GM23338 (cell line): ENCODE results near the gene AGAP3.

Experiments
- CREB1 ChIP-seq: fragments of 250-450 bp; sonication (Bioruptor Pico); IDR thresholded peaks from 2 replicates; pipeline ENCODE4 v1.5.0; 2020; ENCODE audit warnings: low read depth, mild to moderate bottlenecking, moderate library complexity
- ETS1 ChIP-seq: IDR thresholded peaks from 2 replicates; pipeline ENCODE4 v1.6.1; 2016; ENCODE audit warnings: antibody characterized with exemption
- EZH2 ChIP-seq: fragments of 200-600 bp; sonication (generic); IDR thresholded peaks from one replicate; pipeline ENCODE4 v1.8.0; 2017; ENCODE audit warnings: antibody characterized with exemption, mild to moderate bottlenecking, low read depth; ENCODE audit not compliant: unreplicated experiment
- EZH2phosphoT487 ChIP-seq: fragments of 200-600 bp; sonication (generic); IDR thresholded peaks from one replicate; pipeline ENCODE4 v1.8.1; 2018; ENCODE audit warnings: antibody characterized with exemption; ENCODE audit not compliant: unreplicated experiment
- JUNB ChIP-seq: IDR thresholded peaks from one replicate; pipeline ENCODE4 v1.6.1; 2016; ENCODE audit warnings: antibody characterized with exemption; ENCODE audit not compliant: unreplicated experiment
- NANOG ChIP-seq: IDR thresholded peaks from 2 replicates; pipeline ENCODE4 v1.6.1; 2016; ENCODE audit warnings: antibody characterized with exemption, borderline replicate concordance
- POLR2AphosphoS5 ChIP-seq: IDR thresholded peaks from 2 replicates; pipeline ENCODE4 v1.6.1; 2016; ENCODE audit warnings: antibody characterized with exemption, low read depth
- STAT1 ChIP-seq: IDR thresholded peaks from one replicate; pipeline ENCODE4 v1.6.1; 2016; ENCODE audit warnings: antibody characterized with exemption; ENCODE audit not compliant: unreplicated experiment
- ZNF114 ChIP-seq: fragments of 250-450 bp; sonication (Bioruptor Pico); IDR thresholded peaks from 2 replicates; pipeline ENCODE4 v1.5.0; 2020; ENCODE audit warnings: mild to moderate bottlenecking, moderate library complexity
- ZNF331 ChIP-seq: fragments of 250-450 bp; sonication (Bioruptor Pico); IDR thresholded peaks from 2 replicates; pipeline ENCODE4 v1.5.0; 2020; ENCODE audit warnings: low read depth, mild to moderate bottlenecking, moderate library complexity
- TF ChIP-seq, protein P1 (sequence below), 2 experiments: fragments of 200-600 bp in 1 of 2; sonication (generic) in 1 of 2; conservative IDR thresholded peaks; 2 replicates each; pipeline versions ENCODE4 v1.5.1 to v1.6.1; 2016 to 2017; ENCODE audit warnings: antibody characterized with exemption in 2 of 2, low read depth in 2 of 2, mild to moderate bottlenecking in 2 of 2, moderate library complexity in 1 of 2
- TF ChIP-seq, protein P2 (sequence below): IDR thresholded peaks from one replicate; pipeline ENCODE4 v1.6.1; 2018; ENCODE audit warnings: antibody characterized with exemption; ENCODE audit not compliant: unreplicated experiment

DNA sequence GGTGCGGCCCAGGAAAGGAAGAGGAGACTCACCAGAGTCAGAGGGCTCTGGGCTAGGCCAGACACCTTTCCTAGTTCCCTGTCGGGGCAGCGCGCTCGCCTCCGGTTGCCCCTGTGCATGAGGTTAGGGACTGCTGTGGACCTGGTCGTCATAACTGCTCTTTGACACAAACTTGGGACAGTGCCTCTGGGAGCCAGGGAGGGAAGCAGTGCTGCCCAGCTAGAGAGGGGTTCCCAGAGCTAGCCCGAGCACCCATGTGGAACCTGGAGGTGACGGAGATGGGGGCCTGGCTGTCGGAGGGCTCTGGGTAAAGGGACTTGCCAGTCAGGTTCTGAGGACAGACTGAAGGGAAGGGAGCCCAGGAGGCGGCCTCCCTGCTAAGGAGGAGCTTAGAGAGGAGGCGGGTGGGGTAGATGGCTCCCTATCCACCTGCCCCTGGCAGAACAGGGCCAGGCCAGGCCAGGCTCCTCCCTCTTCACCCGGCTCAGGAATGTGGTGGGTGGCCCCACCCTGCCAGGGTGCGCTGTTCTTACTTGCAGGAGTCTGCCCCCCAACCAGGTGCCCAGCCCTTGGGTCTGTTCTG, 29.7 kb downstream of the AGAP3 start:
- TF ChIP-seq, protein P1, sequence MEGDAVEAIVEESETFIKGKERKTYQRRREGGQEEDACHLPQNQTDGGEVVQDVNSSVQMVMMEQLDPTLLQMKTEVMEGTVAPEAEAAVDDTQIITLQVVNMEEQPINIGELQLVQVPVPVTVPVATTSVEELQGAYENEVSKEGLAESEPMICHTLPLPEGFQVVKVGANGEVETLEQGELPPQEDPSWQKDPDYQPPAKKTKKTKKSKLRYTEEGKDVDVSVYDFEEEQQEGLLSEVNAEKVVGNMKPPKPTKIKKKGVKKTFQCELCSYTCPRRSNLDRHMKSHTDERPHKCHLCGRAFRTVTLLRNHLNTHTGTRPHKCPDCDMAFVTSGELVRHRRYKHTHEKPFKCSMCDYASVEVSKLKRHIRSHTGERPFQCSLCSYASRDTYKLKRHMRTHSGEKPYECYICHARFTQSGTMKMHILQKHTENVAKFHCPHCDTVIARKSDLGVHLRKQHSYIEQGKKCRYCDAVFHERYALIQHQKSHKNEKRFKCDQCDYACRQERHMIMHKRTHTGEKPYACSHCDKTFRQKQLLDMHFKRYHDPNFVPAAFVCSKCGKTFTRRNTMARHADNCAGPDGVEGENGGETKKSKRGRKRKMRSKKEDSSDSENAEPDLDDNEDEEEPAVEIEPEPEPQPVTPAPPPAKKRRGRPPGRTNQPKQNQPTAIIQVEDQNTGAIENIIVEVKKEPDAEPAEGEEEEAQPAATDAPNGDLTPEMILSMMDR (conservative IDR thresholded peaks at IDR 0.05; ENCODE audit: low read depth in 2 of 2): no peak
- TF ChIP-seq EZH2: no peak
- TF ChIP-seq POLR2AphosphoS5: no peak
- TF ChIP-seq CREB1 (CRISPR knock-in tag): no peak
- TF ChIP-seq, protein P2, sequence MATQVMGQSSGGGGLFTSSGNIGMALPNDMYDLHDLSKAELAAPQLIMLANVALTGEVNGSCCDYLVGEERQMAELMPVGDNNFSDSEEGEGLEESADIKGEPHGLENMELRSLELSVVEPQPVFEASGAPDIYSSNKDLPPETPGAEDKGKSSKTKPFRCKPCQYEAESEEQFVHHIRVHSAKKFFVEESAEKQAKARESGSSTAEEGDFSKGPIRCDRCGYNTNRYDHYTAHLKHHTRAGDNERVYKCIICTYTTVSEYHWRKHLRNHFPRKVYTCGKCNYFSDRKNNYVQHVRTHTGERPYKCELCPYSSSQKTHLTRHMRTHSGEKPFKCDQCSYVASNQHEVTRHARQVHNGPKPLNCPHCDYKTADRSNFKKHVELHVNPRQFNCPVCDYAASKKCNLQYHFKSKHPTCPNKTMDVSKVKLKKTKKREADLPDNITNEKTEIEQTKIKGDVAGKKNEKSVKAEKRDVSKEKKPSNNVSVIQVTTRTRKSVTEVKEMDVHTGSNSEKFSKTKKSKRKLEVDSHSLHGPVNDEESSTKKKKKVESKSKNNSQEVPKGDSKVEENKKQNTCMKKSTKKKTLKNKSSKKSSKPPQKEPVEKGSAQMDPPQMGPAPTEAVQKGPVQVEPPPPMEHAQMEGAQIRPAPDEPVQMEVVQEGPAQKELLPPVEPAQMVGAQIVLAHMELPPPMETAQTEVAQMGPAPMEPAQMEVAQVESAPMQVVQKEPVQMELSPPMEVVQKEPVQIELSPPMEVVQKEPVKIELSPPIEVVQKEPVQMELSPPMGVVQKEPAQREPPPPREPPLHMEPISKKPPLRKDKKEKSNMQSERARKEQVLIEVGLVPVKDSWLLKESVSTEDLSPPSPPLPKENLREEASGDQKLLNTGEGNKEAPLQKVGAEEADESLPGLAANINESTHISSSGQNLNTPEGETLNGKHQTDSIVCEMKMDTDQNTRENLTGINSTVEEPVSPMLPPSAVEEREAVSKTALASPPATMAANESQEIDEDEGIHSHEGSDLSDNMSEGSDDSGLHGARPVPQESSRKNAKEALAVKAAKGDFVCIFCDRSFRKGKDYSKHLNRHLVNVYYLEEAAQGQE: no peak
- no peak for TF ChIP-seq JUNB
- no peak for TF ChIP-seq ETS1
- no peak for TF ChIP-seq ZNF114
- no peak for TF ChIP-seq NANOG
- no peak for TF ChIP-seq EZH2phosphoT487
- no peak for TF ChIP-seq STAT1
- no peak for TF ChIP-seq ZNF331
